GM13977 (cell line): ENCODE measurements around the gene ZNF366.

Experiments used
- DNase-seq: peaks from one replicate; pipeline ENCODE4 v3.0.0; 2012; ENCODE audit warnings: low spot score
- CTCF ChIP-seq: IDR thresholded peaks from 2 replicates; pipeline ENCODE4 v1.5.1; 2012; ENCODE audit warnings: mild to moderate bottlenecking, control low read depth; ENCODE audit not compliant: insufficient read depth; ENCODE audit errors: extremely low read depth, missing control alignments
- in situ Hi-C: fragments of 300-500 bp; cut with MboI; formaldehyde crosslinking; loops from one replicate; pipeline ENCODE4 v1.12.0; 2022; ENCODE audit warnings: low sequenced_read_pairs, low pct_unique_long_range_greater_than_20kb, mixed read lengths, inconsistent platforms; ENCODE audit not compliant: unreplicated experiment

ZNF366 gene

GRCh38 chr5:72452515-72453245, 54.5 kb downstream of the ZNF366 start:
- TF ChIP-seq CTCF, result no peak
- DNase-seq, result no peak
- in situ Hi-C loops, result no loop called here

- no peak for TF ChIP-seq CTCF
- peak; percentile 65 for DNase-seq
- in situ Hi-C loops, result no loop called here
Measured at GRCh38 chr5:72451741-72452505, 55.3 kb downstream of the ZNF366 start.

- no peak for TF ChIP-seq CTCF
- in situ Hi-C loops, result no loop called here
- DNase-seq, result no peak
Measured at GRCh38 chr5:72448368-72448767, 58.8 kb downstream of the ZNF366 start.

- in situ Hi-C loops, result no loop called here
- no peak for DNase-seq
- TF ChIP-seq CTCF, result no peak
Measured at GRCh38 chr5:72447751-72448150, 59.5 kb downstream of the ZNF366 start.

- TF ChIP-seq CTCF, result no peak
- in situ Hi-C loops, result no loop called here
- no peak for DNase-seq
Measured at GRCh38 chr5:72445969-72446368, 61.2 kb downstream of the ZNF366 start.

- in situ Hi-C loops, result no loop called here
- no peak for TF ChIP-seq CTCF
- no peak for DNase-seq
Measured at GRCh38 chr5:72443883-72444282, 63.3 kb downstream of the ZNF366 start.
